ENCODE data around the gene ORMDL1.

The ORMDL1 gene

DNA sequence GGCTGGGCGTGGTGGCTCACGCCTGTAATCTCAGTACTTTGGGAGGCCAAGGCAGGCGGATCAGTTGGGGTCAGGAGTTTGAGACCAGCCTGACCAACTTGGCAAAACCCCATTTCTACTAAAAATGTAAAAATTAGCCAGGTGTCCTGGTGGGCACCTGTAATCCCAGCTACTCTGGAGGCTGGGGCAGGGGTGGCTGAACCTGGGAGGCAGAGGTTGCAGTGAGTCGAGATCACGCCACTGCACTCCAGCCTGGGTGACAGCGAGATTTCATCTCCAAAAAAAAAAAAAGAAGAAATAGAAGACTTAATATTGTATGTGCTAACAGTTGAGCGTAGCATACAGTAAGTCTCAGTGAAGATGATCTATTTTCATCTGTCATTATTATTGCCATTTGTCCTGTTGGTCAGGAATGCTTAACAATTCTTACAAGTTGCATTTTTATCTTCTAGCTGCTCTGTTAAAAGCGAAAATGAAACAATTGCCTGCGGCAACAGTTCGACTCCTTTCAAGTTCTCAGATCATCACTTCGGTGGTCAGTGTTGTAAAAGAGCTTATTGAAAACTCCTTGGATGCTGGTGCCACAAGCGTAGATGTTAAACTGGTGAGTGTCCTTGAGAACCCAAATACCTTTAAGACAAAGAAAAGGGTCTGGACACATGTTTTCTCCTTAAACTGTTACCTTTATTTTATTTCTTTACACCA, 7.4 kb upstream of the ORMDL1 start:
- H3K27ac Mint-ChIP-seq, result no peak overlapping the region
- no peaks in the 10 kb centered on the region for H3K9me3 Mint-ChIP-seq
- TF ChIP-seq, protein P1, sequence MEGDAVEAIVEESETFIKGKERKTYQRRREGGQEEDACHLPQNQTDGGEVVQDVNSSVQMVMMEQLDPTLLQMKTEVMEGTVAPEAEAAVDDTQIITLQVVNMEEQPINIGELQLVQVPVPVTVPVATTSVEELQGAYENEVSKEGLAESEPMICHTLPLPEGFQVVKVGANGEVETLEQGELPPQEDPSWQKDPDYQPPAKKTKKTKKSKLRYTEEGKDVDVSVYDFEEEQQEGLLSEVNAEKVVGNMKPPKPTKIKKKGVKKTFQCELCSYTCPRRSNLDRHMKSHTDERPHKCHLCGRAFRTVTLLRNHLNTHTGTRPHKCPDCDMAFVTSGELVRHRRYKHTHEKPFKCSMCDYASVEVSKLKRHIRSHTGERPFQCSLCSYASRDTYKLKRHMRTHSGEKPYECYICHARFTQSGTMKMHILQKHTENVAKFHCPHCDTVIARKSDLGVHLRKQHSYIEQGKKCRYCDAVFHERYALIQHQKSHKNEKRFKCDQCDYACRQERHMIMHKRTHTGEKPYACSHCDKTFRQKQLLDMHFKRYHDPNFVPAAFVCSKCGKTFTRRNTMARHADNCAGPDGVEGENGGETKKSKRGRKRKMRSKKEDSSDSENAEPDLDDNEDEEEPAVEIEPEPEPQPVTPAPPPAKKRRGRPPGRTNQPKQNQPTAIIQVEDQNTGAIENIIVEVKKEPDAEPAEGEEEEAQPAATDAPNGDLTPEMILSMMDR (IDR thresholded peaks at IDR 0.05), result no peak
- H3K27me3 Mint-ChIP-seq (ENCODE audit: low read depth, poor library complexity), result no peaks in the 10 kb centered on the region
- H3K4me3 Mint-ChIP-seq, result no peak overlapping the region
- peaks cover 5% of the 10 kb centered on the region for H3K4me1 Mint-ChIP-seq
- no peak for DNase-seq
- H3K36me3 Mint-ChIP-seq (ENCODE audit: low read depth), result peaks cover 59% of the 10 kb centered on the region

DNA sequence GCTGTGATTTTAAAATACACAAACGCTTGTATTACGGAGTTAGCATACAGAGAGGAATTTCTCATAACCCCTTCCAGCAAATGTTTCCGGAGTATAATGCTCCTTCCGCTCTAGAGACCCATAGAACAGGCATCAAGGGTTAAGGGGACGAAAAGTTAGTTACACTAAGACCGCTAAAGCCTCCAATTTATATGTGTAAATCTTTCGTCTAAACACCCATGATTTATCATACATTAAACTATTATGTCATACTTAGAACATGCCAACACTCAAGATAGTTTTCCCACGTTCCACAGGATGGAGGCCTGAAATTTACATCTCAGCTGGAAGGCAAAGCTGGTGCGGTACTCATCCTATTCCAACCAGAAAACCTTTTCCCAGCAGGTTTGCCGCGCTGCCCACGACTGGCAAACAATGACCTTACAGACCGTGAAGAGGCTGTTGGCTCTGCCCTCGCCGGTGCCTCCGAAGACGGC, 650 bp downstream of the ORMDL1 start:
- DNase-seq, result no peak
- H3K36me3 Mint-ChIP-seq (ENCODE audit: low read depth), result peaks cover 60% of the 10 kb centered on the region
- no peaks in the 10 kb centered on the region for H3K9me3 Mint-ChIP-seq
- peak overlapping the region; percentile 88 for H3K4me3 Mint-ChIP-seq
- H3K4me1 Mint-ChIP-seq, result peaks cover 43% of the 10 kb centered on the region
- TF ChIP-seq, protein P1 (IDR thresholded peaks at IDR 0.05), result no peak
- H3K27me3 Mint-ChIP-seq (ENCODE audit: low read depth, poor library complexity), result peaks cover under 1% of the 10 kb centered on the region
- peak overlapping the region; percentile 97 for H3K27ac Mint-ChIP-seq

DNA sequence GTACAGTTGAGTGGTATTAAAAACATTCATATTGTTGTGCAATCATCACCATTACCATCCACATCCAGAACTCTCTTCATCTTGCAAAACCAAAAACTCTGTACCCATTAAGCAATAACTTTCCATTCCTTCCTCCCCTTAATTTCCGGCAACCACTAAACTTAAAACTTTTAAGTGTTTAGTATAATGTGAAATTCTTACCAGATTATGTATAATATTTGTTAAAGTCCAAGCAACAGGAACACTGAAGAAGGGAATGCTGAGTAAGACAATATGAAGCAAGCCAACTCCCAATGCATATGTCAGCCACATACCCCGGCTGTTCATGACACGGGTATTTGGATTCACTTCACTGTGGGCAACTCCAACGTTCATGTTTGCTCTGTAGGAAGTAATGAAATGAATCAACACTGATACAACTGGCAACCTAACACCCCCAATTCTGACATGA, 1.9 kb downstream of the ORMDL1 start:
- Mint-ChIP-seq H3K27ac (peak overlapping the region; percentile 81), H3K36me3 (ENCODE audit: low read depth) (peaks cover 64% of the 10 kb centered on the region), H3K4me1 (peaks cover 43% of the 10 kb centered on the region), H3K4me3 (peak overlapping the region; percentile 88), H3K27me3 (ENCODE audit: low read depth, poor library complexity) (peaks cover 2% of the 10 kb centered on the region), H3K9me3 (no peaks in the 10 kb centered on the region)
- TF ChIP-seq, protein P1 (IDR thresholded peaks at IDR 0.05), result no peak
- DNase-seq, result no peak

DNA sequence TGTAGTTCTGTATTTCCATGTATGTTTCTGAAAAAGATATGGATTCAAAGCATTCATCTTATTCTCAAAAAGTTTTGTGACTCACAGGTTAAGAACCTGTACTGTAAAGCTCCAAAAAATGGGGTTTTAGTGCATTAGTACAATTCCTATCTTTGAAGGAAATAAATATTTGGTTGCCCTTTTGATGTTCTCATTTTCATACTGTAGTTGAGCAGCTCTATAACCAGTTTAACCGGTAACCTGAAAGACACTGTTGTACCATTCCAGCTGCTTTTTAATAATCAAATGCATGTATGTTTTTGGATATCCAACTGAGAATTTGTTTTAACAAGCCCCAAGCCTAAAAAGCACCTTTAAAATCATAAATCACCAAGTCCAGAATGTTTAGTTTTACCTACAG, 11.9 kb downstream of the ORMDL1 start:
- H3K4me1 Mint-ChIP-seq, result no peaks in the 10 kb centered on the region
- no peak overlapping the region for H3K27ac Mint-ChIP-seq
- peaks cover 43% of the 10 kb centered on the region for H3K36me3 Mint-ChIP-seq (ENCODE audit: low read depth)
- H3K27me3 Mint-ChIP-seq (ENCODE audit: low read depth, poor library complexity), result no peaks in the 10 kb centered on the region
- TF ChIP-seq, protein P1 (IDR thresholded peaks at IDR 0.05), result no peak
- H3K4me3 Mint-ChIP-seq, result no peak overlapping the region
- DNase-seq, result no peak
- no peaks in the 10 kb centered on the region for H3K9me3 Mint-ChIP-seq

DNA sequence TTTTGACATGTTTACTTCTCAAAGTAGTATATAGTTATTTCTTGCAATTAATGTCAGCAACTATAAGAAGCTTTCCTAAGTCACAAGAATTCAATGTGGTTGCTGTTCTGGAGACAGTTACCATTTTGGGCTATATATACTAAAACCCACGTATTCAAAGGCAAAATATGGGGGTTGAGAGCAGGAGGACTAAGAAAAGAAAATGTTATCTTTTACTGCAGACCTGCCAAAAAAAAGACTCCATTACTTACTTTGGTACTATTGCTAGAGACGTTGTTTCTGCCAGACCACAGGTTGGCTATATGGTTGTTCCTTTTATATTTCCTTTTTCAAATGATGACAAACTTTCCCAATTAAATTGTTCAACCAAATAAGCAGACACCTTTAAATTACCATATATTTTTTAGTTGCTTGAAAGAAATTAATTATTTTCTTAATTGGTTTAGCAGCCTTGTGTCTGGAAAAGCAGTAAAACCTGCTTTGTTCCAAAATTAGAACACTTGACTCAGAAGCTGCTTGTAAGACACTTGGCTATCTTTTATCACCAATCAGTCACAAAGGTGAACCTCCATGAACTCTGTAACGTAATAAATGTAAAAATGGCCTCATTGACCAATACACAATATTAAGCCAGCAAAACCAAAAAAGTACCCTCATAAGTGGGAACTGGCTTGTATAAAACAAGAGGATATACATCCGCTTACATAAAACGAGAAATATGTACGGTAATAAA, 13.4 kb downstream of the ORMDL1 start:
- Mint-ChIP-seq H3K27ac (no peak overlapping the region), H3K36me3 (ENCODE audit: low read depth) (peaks cover 57% of the 10 kb centered on the region), H3K4me3 (no peak overlapping the region), H3K27me3 (ENCODE audit: low read depth, poor library complexity) (no peaks in the 10 kb centered on the region), H3K9me3 (no peaks in the 10 kb centered on the region), H3K4me1 (no peaks in the 10 kb centered on the region)
- no peak for DNase-seq
- TF ChIP-seq, protein P1 (IDR thresholded peaks at IDR 0.05), result no peak

Data from nephron progenitor cell (in vitro differentiated cells).